Measurements from ENCODE around the gene NDUFA5.

- TF ChIP-seq CTCF (IDR thresholded peaks at IDR 0.05) (no peak), POLR2A (IDR thresholded peaks at IDR 0.05) (no peak)
Measured at GRCh38 chr7:123579416-123579815, 21.8 kb upstream of the NDUFA5 start.

Measured in prostate gland (tissue), 2 donors.